ENCODE measurements around the gene PTP4A2. TPM values are rescaled to one million over a fixed set of nuclear protein-coding genes. Genes with fewer than 3 reads are reported as not detected.
"Not testable (repeated sequence)": the region's sequence is repeated elsewhere in the genome, so short reads cannot be mapped to it uniquely, and the experiment has no call there.

PTP4A2 gene
- polyA plus RNA-seq, 1 of the 3 experiments (the other 2 are of a cell fraction): 41.7 TPM

DNA sequence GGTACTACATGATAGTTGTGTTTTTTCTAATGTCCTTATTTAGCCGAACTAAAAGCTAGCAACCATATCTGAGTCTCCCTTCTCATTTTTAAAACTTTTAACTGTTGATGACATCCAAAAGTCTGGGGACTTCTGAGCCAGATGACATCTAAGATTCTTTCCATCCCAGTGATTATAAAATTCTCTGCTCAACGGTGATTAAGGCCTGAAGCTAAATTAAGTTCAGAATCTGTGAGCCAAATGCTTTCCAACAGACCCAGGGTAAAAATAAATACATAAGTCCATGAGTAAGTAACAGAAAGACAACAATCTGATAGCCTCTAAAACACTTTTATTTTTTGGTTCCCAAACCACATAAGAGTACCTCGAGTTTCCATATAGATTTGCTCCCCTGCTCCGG lies 13.1 kb upstream of the PTP4A2 start (continued):
- no peak for TF ChIP-seq CHD2 (IDR thresholded peaks at IDR 0.05; ENCODE audit: low read length, partially characterized antibody)

- peaks cover 5% of the 10 kb centered on the region in 2 experiments; a peak in 2 of 4 replicates for H3K4me1 ChIP-seq (ENCODE audit: control insufficient read depth in 1 of 2, insufficient read depth in 2 of 2, low read depth in 1 of 2, low read length in 1 of 2)
- H3K27ac ChIP-seq (ENCODE audit: low read depth in 2 of 2, low read length in 1 of 2): no peak overlapping the region
- H3K9me2 ChIP-seq: no peaks in the 10 kb centered on the region
- TF ChIP-seq RCOR1 (IDR thresholded peaks at IDR 0.05; ENCODE audit: low read length) (no peak), FOXM1 (IDR thresholded peaks at IDR 0.05; ENCODE audit: low read depth) (no peak), TCF12 (IDR thresholded peaks at IDR 0.05) (no peak), NFIC (IDR thresholded peaks at IDR 0.05; ENCODE audit: borderline replicate concordance) (no peak)
- H3F3A ChIP-seq (replicated peaks; ENCODE audit: insufficient read depth): peaks cover 4% of the 10 kb centered on the region
- H3K27me3 ChIP-seq (ENCODE audit: insufficient read depth): no peaks in the 10 kb centered on the region
- H4K20me1 ChIP-seq (ENCODE audit: insufficient read depth): no peaks in the 10 kb centered on the region
- 84% methylated on average over 1 of the region's 1 CpG for WGBS (ENCODE audit: low lambda C conversion rate)
- H3K79me2 ChIP-seq (ENCODE audit: insufficient read depth): no peaks in the 10 kb centered on the region
- DNase-seq: no peak
- no peak overlapping the region for H2AFZ ChIP-seq (ENCODE audit: low read depth)
- no peak overlapping the region for H3K4me2 ChIP-seq
- H3K9ac ChIP-seq: no peak overlapping the region
- CTCF ChIA-PET: interaction anchor here (0.7 to 4.0 kb wide), 2 partner anchors 14 kb away, joined by 3 to 27 read pairs; no protein-coding TSS in a partner anchor
- POLR2A ChIA-PET: no interaction called here
- no peak overlapping the region for H3K4me3 ChIP-seq (ENCODE audit: low read depth in 2 of 2, low read length in 1 of 2)
- H3K36me3 ChIP-seq (replicated peaks in 1 of 2; ENCODE audit: control insufficient read depth in 1 of 2, insufficient read depth in 2 of 2, low read length in 1 of 2): no peaks in the 10 kb centered on the region
- no peaks in the 10 kb centered on the region for H3K9me3 ChIP-seq
Observed at GRCh38 chr1:31949862-31950261, 11.7 kb upstream of the PTP4A2 start.

DNA sequence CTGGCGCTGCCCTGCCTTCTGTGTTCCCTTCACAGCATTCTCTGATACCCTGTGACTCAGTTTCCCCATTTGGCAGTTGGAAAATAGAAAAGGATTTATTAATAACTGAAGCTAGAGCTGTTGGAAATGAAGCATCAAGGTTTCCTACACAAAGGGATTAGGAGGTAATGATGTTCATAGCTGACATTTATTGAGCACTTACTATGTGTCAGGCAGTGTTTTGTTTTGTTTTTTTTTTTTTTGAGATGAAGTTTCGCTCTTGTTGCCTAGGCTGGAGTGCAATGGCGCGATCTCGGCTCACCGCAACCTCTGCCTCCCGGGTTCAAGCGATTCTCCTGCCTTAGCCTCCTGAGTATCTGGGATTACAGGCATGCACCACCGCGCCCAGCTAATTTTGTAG lies 7.5 kb upstream of the PTP4A2 start:
- 94% methylated on average over 10 of the region's 10 CpGs for WGBS (ENCODE audit: low lambda C conversion rate)
- POLR2A ChIA-PET; H3K9me2 ChIP-seq; H3K79me2 ChIP-seq (ENCODE audit: insufficient read depth); H3K4me2 ChIP-seq; H3F3A ChIP-seq (replicated peaks; ENCODE audit: insufficient read depth); H3K36me3 ChIP-seq (replicated peaks in 1 of 2; ENCODE audit: control insufficient read depth in 1 of 2, insufficient read depth in 2 of 2, low read length in 1 of 2); H4K20me1 ChIP-seq (ENCODE audit: insufficient read depth); DNase-seq; H3K9me3 ChIP-seq; H3K9ac ChIP-seq; H3K4me3 ChIP-seq (ENCODE audit: low read depth in 2 of 2, low read length in 1 of 2); H3K27me3 ChIP-seq (ENCODE audit: insufficient read depth); H3K27ac ChIP-seq (ENCODE audit: low read depth in 2 of 2, low read length in 1 of 2); H3K4me1 ChIP-seq (ENCODE audit: control insufficient read depth in 1 of 2, insufficient read depth in 2 of 2, low read depth in 1 of 2, low read length in 1 of 2); H2AFZ ChIP-seq (ENCODE audit: low read depth): not testable (repeated sequence)
- CTCF ChIA-PET: interaction anchor here (1.1 to 3.8 kb wide), 2 partner anchors 10 to 19 kb away, joined by 4 to 24 read pairs; no protein-coding TSS in a partner anchor

GRCh38 chr1:31944205-31945089 lies 6.3 kb upstream of the PTP4A2 start:
- Histone ChIP-seq H3K79me2 (ENCODE audit: insufficient read depth) (no peaks in the 10 kb centered on the region), H3F3A (replicated peaks; ENCODE audit: insufficient read depth) (peaks cover 3% of the 10 kb centered on the region), H4K20me1 (ENCODE audit: insufficient read depth) (no peaks in the 10 kb centered on the region), H3K4me2 (no peak overlapping the region), H3K4me3 (ENCODE audit: low read depth in 2 of 2, low read length in 1 of 2) (no peak overlapping the region), H3K36me3 (replicated peaks in 1 of 2; ENCODE audit: control insufficient read depth in 1 of 2, insufficient read depth in 2 of 2, low read length in 1 of 2) (no peaks in the 10 kb centered on the region), H3K9ac (no peak overlapping the region), H3K9me2 (no peaks in the 10 kb centered on the region), H3K9me3 (no peaks in the 10 kb centered on the region), H3K4me1 (ENCODE audit: control insufficient read depth in 1 of 2, insufficient read depth in 2 of 2, low read depth in 1 of 2, low read length in 1 of 2) (peaks cover 0 to 4% of the 10 kb centered on the region in 2 experiments; a peak in 2 of 4 replicates), H2AFZ (ENCODE audit: low read depth) (no peak overlapping the region), H3K27me3 (ENCODE audit: insufficient read depth) (no peaks in the 10 kb centered on the region), H3K27ac (ENCODE audit: low read depth in 2 of 2, low read length in 1 of 2) (no peak overlapping the region)
- 85% methylated on average over 56 of the region's 56 CpGs for WGBS (ENCODE audit: low lambda C conversion rate)
- TF ChIP-seq EZH2phosphoT487 (IDR thresholded peaks at IDR 0.05; ENCODE audit: borderline replicate concordance, low read depth) (no peak), FOXM1 (IDR thresholded peaks at IDR 0.05; ENCODE audit: low read depth) (no peak), JUND (IDR thresholded peaks at IDR 0.05) (no peak), RCOR1 (IDR thresholded peaks at IDR 0.05; ENCODE audit: low read length) (no peak), TCF12 (IDR thresholded peaks at IDR 0.05) (no peak), NRF1 (IDR thresholded peaks at IDR 0.05; ENCODE audit: low read depth, low read length) (no peak), FOSL2 (IDR thresholded peaks at IDR 0.05; ENCODE audit: borderline replicate concordance, low read depth) (no peak), REST (IDR thresholded peaks at IDR 0.05; ENCODE audit: low read depth, low read length) (no peak)
- TF ChIP-seq, protein P1, sequence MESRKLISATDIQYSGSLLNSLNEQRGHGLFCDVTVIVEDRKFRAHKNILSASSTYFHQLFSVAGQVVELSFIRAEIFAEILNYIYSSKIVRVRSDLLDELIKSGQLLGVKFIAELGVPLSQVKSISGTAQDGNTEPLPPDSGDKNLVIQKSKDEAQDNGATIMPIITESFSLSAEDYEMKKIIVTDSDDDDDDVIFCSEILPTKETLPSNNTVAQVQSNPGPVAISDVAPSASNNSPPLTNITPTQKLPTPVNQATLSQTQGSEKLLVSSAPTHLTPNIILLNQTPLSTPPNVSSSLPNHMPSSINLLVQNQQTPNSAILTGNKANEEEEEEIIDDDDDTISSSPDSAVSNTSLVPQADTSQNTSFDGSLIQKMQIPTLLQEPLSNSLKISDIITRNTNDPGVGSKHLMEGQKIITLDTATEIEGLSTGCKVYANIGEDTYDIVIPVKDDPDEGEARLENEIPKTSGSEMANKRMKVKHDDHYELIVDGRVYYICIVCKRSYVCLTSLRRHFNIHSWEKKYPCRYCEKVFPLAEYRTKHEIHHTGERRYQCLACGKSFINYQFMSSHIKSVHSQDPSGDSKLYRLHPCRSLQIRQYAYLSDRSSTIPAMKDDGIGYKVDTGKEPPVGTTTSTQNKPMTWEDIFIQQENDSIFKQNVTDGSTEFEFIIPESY (IDR thresholded peaks at IDR 0.05; ENCODE audit: borderline replicate concordance, low read depth): no peak
- ChIA-PET CTCF (interaction anchor here (2.5 to 3.8 kb wide), 2 partner anchors 20 to 155 kb away, joined by 10 to 24 read pairs; no protein-coding TSS in a partner anchor), POLR2A (no interaction called here)
- DNase-seq: no peak

Measured in SK-N-SH (cell line).